Measurements from ENCODE around the gene GTF2H4. TPM values are rescaled to one million over a fixed set of nuclear protein-coding genes. Genes with fewer than 3 reads are reported as not detected.

Gene GTF2H4
- total RNA-seq, 2 experiments from 2014 or later = 35.9 to 40.9 TPM

DNA sequence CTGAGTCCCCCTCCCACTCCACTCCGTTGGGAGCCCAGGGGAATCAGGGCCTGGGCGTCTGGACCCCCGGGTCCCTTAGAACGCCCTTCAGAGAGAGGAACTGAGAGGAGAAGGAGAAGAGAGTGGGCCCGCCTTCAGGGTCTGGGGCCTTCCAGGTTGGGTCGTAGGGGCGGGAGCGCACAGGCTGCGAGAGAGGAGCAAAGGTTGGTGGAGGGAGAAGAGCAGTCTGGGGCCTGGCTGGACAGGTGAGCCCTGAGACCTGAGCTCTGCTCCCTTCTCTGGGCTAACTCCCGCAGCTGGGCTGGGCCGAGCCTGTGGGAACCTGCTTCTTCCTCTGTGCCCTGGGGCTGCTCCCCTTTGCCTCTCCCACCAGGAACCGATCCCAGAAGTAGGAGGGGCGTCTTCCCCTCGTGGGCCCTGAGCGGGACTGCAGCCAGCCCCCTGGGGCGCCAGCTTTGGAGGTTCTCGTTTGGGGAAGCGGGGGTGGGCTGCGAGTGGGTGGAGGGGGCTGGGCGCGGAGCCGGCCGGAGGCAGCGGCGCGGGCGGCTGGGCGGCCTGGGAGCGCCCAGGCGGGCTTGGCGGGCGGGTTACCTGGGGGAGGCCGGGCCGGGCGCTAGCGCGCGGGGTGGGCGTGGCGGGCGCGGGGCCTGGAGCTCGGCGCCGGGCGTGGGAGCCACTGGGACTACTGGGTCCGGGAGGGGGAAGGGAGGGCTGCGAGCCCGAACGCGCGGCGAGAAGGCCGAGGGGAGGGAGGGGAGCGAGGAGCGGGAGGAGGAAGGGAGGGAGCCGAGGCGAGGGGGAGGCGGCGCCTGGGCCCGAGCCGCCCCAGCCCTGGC is 24.1 kb upstream of the GTF2H4 start, which contains the start of gene DDR1:
DDR1 (plus strand) TSS at position 835 of the 836 bp plus-strand sequence. CDS start 4,211 bp downstream, outside the sequence.
- POLR2A ChIA-PET = interaction anchor here (0.6 kb wide), 1 partner anchor 140 kb away, joined by 3 read pairs; no protein-coding TSS in a partner anchor
- peak; percentile 67 for DNase-seq
- CTCF ChIA-PET = interaction anchor here (0.9 to 2.3 kb wide), 4 partner anchors 56 to 153 kb away, joined by 3 to 10 read pairs (median 6); no protein-coding TSS in a partner anchor
- peak; percentile 68 for ATAC-seq
- Mint-ChIP-seq H3K27me3 (no peaks in the 10 kb centered on the region), H3K36me3 (ENCODE audit: low read depth) (no peaks in the 10 kb centered on the region), H3K27ac (peak within 1 kb of the TSS; percentile 73), H3K9me3 (ENCODE audit: low read depth) (no peaks in the 10 kb centered on the region), H3K4me1 (peaks cover 30% of the 10 kb centered on the region), H3K4me3 (peak within 1 kb of the TSS; percentile 71)
- intact Hi-C loops (cut with DNase I, micrococcal nuclease) = loop anchor here in 1 of 2 experiments (2.0 kb wide), 1 partner anchor 55 kb away; no protein-coding TSS in a partner anchor

DNA sequence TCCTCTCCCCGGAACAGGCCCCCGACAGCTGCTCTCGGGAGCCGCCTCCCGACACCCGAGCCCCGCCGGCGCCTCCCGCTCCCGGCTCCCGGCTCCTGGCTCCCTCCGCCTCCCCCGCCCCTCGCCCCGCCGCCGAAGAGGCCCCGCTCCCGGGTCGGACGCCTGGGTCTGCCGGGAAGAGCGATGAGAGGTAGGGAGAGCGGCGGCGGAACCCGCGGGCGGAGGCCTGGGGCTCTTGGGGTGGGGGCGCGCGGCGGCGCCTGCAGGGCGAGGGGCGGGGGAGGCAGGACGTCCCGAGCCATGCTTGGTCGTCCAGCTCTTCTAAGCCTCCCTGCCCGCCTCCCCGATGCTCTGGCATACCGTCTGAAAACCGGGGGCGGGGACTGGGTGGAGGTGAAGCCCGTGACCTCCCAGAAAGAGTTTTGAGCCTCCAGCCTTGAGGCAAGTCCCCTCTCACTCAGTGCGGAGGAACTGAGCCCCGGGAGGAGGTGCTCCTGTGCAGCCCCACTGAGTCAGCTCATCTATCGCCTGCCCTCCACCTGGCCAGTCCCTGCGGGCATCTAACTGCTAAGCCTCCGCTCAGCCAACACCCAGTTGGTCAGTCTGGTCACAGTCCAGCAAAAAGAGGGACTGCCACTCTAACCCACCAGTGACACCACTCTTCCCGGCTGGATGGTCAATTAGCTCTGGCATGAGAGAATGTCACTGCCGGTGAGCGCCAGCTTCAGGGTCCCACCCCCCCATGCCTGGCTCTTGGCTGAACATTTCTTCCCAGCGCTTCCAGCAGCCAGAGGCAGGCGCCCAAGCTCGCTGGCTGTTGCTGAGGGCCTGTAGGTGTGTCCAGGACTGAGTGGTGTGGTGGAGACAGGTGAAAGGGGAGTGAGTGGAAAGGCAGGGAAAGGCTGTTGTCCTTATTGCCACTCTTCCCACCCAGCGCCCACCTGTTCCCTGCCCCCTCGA is 23.2 kb upstream of the GTF2H4 start:
- H3K4me1 Mint-ChIP-seq = peaks cover 30% of the 10 kb centered on the region
- H3K36me3 Mint-ChIP-seq (ENCODE audit: low read depth) = no peaks in the 10 kb centered on the region
- peak; percentile 61 for ATAC-seq
- H3K9me3 Mint-ChIP-seq (ENCODE audit: low read depth) = no peaks in the 10 kb centered on the region
- H3K27ac Mint-ChIP-seq = peak overlapping the region; percentile 73
- no peaks in the 10 kb centered on the region for H3K27me3 Mint-ChIP-seq
- CTCF ChIA-PET = interaction anchor here (0.6 to 1.1 kb wide), 4 partner anchors 48 to 273 kb away, joined by 3 to 8 read pairs (median 4); partner anchors contain the start of gene CCHCR1
- POLR2A ChIA-PET = interaction anchor here (0.6 to 1.1 kb wide), 3 partner anchors 96 to 205 kb away, joined by 3 read pairs; no protein-coding TSS in a partner anchor
- DNase-seq = peak; percentile 68
- peak overlapping the region; percentile 71 for H3K4me3 Mint-ChIP-seq
- intact Hi-C loops (cut with DNase I, micrococcal nuclease) = loop anchor here in 1 of 2 experiments (2.0 kb wide), 1 partner anchor 56 kb away; no protein-coding TSS in a partner anchor

DNA sequence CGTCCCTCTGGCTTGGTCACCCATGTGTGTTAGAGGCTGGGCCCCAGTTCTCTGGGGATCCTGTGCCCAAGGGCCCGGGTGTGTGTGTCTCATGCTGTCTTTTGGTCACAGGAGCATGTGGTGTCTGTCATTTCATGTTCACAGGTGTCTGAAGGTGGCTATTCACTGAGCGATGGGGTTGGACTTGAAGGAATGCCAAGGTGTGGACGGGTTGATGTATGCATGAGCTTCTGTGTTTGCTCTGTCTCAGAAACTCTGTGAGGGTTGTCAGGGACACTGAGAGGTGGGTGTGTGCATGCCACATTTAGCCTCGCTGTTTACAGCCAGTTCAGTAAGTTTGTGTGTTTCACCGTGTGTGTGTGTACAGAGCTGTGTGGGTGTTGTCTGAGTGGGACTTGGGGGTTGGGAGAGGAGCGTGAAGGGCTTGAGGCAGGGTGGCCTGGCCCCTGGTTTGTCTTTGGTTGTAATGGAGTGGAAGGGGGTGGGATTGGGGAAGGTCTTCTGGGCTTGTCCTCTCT is 22.5 kb upstream of the GTF2H4 start:
- POLR2A ChIA-PET = interaction anchor here (1.0 to 1.1 kb wide), 2 partner anchors 96 to 205 kb away, joined by 3 read pairs; no protein-coding TSS in a partner anchor
- CTCF ChIA-PET = interaction anchor here (0.6 kb wide), 1 partner anchor 272 kb away, joined by 3 read pairs; the partner anchor contains the start of gene CCHCR1
- H3K27ac Mint-ChIP-seq = peak overlapping the region; percentile 73
- intact Hi-C loops (cut with DNase I, micrococcal nuclease) = loop anchor here in 1 of 2 experiments (2.0 kb wide), 1 partner anchor 57 kb away; no protein-coding TSS in a partner anchor
- ATAC-seq = peak; percentile 8
- no peaks in the 10 kb centered on the region for H3K36me3 Mint-ChIP-seq (ENCODE audit: low read depth)
- no peaks in the 10 kb centered on the region for H3K27me3 Mint-ChIP-seq
- no peaks in the 10 kb centered on the region for H3K9me3 Mint-ChIP-seq (ENCODE audit: low read depth)
- H3K4me3 Mint-ChIP-seq = peak overlapping the region; percentile 71
- DNase-seq = peak; percentile 26
- peaks cover 30% of the 10 kb centered on the region for H3K4me1 Mint-ChIP-seq

DNA sequence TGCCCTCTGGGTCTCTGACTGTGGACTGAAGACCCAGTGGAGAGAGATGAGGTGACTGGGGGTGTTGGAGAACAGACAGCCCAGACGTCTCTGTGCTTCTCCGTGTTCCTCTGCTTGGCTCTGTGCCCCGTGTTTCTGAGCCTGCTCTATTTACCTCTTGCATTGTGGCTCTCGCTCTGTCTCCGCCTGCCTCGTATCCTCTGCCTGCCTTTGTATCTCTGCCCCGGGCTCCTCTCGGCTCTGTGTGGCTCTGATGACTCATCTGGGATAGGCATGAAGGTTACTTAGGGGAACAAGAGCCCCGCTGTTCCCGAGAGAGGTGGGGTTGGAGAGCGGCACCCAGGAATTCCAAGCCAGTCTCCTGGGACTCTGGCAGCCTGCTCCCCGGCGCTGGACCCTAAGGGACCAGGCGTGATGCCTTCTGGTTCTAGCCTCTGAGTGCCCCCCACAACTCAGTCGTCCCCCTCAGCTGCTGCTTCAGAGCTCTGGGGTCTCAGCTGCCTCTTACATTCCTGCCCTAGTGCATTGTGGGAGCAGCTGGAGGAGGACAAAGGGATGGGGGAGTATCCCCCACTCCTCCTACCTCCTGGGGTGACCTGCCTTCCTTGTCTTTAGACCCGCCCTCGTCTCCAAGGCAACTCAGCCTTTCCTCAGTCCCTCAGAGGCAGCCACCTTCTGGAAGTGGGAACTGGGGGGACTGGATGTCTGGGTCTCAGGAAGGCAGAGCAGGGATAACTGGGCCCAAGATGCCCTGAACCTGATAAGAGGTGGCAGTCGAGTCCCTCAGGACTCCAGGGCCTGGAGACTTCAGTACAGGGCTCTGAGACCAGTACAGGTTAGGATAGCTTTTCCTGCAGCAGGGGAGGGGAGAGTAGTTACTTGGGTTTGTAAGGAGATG is 21.8 kb upstream of the GTF2H4 start:
- no peaks in the 10 kb centered on the region for H3K36me3 Mint-ChIP-seq (ENCODE audit: low read depth)
- H3K27ac Mint-ChIP-seq = peak overlapping the region; percentile 73
- peak overlapping the region; percentile 71 for H3K4me3 Mint-ChIP-seq
- no peaks in the 10 kb centered on the region for H3K27me3 Mint-ChIP-seq
- ChIA-PET CTCF (no interaction called here), POLR2A (interaction anchor here (1.0 kb wide), 1 partner anchor 206 kb away, joined by 3 read pairs; no protein-coding TSS in a partner anchor)
- peaks cover 30% of the 10 kb centered on the region for H3K4me1 Mint-ChIP-seq
- ATAC-seq (peak; percentile 60), DNase-seq (peak; percentile 67)
- intact Hi-C loops (cut with DNase I, micrococcal nuclease) = loop anchor here in 1 of 2 experiments (2.0 kb wide), 1 partner anchor 57 kb away; no protein-coding TSS in a partner anchor
- H3K9me3 Mint-ChIP-seq (ENCODE audit: low read depth) = no peaks in the 10 kb centered on the region

DNA sequence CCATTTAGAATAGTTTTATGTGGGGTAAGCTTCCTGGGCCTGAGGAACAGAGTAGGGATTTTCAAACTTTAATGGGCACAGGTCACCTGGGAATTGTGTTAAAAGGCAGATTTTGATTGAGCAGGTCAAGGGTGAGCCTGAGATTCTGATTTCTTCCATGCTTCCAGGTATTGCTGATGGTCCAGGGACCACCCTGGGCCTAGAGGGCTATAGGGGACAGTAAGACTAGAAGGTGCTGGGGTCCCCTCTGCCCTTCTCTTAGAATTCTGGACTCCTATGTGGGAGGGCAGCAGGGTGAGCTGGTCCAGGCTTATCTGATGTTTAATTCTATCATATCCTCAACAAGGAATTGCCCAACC is 21.1 kb upstream of the GTF2H4 start:
- ChIA-PET CTCF (no interaction called here), POLR2A (no interaction called here)
- Mint-ChIP-seq H3K27ac (no peak overlapping the region), H3K36me3 (ENCODE audit: low read depth) (no peaks in the 10 kb centered on the region), H3K4me3 (no peak overlapping the region), H3K9me3 (ENCODE audit: low read depth) (no peaks in the 10 kb centered on the region), H3K4me1 (peaks cover 30% of the 10 kb centered on the region), H3K27me3 (no peaks in the 10 kb centered on the region)
- ATAC-seq (no peak), DNase-seq (no peak)
- intact Hi-C loops (cut with DNase I, micrococcal nuclease) = no loop called here

DNA sequence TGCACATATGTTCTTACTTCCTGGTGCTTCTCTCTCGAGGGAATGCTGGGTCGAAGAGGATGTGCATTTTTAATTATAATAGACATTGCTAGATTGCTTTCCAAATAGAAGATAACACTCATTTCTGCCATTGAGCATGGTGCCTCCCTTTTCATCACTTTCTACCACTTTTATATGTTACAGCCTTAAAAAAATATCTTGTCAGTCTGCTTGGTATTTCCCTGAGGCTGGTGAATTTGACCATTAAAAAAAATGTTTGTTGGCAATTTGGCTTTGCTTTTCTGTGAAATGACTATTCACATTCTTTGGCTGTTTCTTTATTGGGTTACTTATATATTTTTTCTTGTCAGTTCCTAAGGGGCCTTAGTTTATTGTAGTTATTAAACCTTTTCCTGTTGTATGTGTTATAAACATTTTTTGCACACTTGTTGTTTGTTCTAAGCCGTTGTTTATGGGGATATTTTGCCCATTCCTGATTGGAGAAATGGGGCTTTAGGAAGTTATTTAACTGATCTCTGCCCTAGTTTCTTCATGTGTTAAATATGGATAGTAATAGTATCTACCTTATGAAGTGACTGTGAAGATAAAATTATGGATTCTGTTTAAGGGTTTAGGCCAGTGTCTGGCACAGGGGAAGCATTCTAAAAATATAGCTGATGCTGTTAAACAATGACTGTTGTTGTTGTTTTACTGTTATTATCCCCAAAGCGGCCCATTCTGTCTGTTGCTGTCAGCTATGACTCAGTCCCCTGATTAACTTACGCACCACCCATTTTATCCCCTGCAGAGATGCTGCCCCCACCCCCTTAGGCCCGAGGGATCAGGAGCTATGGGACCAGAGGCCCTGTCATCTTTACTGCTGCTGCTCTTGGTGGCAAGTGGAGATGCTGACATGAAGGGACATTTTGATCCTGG is 19.8 kb upstream of the GTF2H4 start:
- POLR2A ChIA-PET = no interaction called here

DNA sequence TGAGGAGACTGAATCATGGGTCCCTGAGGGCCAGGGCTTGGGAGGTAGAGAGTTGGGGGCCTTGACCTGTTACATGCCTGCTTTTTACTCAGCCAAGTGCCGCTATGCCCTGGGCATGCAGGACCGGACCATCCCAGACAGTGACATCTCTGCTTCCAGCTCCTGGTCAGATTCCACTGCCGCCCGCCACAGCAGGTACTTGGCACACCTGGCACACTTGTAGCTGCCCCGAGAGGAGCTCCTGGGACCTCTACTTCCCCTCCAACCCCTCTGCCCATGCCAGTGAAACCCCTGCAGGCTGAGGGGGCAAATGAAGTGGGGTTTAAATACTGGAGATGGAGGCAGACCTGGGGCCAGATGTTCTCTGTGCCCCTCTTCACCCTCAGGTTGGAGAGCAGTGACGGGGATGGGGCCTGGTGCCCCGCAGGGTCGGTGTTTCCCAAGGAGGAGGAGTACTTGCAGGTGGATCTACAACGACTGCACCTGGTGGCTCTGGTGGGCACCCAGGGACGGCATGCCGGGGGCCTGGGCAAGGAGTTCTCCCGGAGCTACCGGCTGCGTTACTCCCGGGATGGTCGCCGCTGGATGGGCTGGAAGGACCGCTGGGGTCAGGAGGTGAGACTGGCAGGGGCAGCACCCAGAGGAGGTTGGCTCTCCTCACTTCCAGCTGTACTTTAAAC is 19.1 kb upstream of the GTF2H4 start:
- intact Hi-C loops (cut with DNase I, micrococcal nuclease) = no loop called here
- Mint-ChIP-seq H3K36me3 (ENCODE audit: low read depth) (no peaks in the 10 kb centered on the region), H3K9me3 (ENCODE audit: low read depth) (no peaks in the 10 kb centered on the region), H3K4me1 (peaks cover 20% of the 10 kb centered on the region), H3K27ac (no peak overlapping the region), H3K4me3 (no peak overlapping the region), H3K27me3 (no peaks in the 10 kb centered on the region)
- CTCF ChIA-PET = interaction anchor here (0.6 to 1.3 kb wide), 8 partner anchors 17 to 492 kb away, joined by 3 to 5 read pairs (median 4); no protein-coding TSS in a partner anchor
- POLR2A ChIA-PET = interaction anchor here (0.6 kb wide), 1 partner anchor 123 kb away, joined by 5 read pairs; no protein-coding TSS in a partner anchor
- ATAC-seq (no peak), DNase-seq (no peak)

More for the DNA sequence above, 19.8 kb upstream of the GTF2H4 start:
- Mint-ChIP-seq H3K4me3 (no peak overlapping the region), H3K27ac (no peak overlapping the region), H3K36me3 (ENCODE audit: low read depth) (no peaks in the 10 kb centered on the region), H3K9me3 (ENCODE audit: low read depth) (no peaks in the 10 kb centered on the region), H3K4me1 (peaks cover 26% of the 10 kb centered on the region), H3K27me3 (no peaks in the 10 kb centered on the region)
- DNase-seq = no peak
- ATAC-seq = no peak
- CTCF ChIA-PET = interaction anchor here (0.7 to 1.3 kb wide), 4 partner anchors 11 to 199 kb away, joined by 3 to 5 read pairs (median 4); no protein-coding TSS in a partner anchor
- intact Hi-C loops (cut with DNase I, micrococcal nuclease) = no loop called here

DNA sequence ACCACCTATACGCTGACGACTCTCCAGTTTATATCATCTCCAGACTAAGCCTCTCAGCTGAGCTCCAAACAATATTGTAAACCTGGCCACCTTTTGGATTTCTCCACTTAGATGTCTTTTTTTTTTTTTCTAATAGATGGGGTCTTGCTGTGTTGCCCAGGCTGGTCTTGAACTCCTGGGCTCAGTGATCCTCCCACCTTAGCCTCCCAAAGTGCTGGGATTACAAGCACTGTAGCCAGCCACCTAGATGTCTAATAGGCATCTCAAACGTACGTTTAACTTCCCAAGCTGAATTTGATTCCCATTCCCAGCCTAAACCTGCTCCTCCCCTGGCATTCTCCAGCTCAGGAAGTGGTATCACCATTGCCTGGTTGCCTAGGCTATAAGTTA is 18.5 kb upstream of the GTF2H4 start:
- intact Hi-C loops (cut with DNase I, micrococcal nuclease) = no loop called here
- DNase-seq = no peak

More for the DNA sequence above, 18.5 kb upstream of the GTF2H4 start:
- CTCF ChIA-PET = interaction anchor here (0.6 to 1.2 kb wide), 8 partner anchors 17 to 491 kb away, joined by 3 to 5 read pairs (median 4); no protein-coding TSS in a partner anchor
- H3K27me3 Mint-ChIP-seq = no peaks in the 10 kb centered on the region
- no peak overlapping the region for H3K4me3 Mint-ChIP-seq
- no peaks in the 10 kb centered on the region for H3K9me3 Mint-ChIP-seq (ENCODE audit: low read depth)
- H3K27ac Mint-ChIP-seq = no peak overlapping the region
- no peaks in the 10 kb centered on the region for H3K36me3 Mint-ChIP-seq (ENCODE audit: low read depth)
- POLR2A ChIA-PET = interaction anchor here (0.6 kb wide), 1 partner anchor 123 kb away, joined by 5 read pairs; no protein-coding TSS in a partner anchor
- ATAC-seq = no peak
- peaks cover 20% of the 10 kb centered on the region for H3K4me1 Mint-ChIP-seq
